Activated naive CD8-positive, alpha-beta T cell treated with anti-CD3 and anti-CD28 coated beads, Interleukin-2, amount 10 ng/mL, durations not matched to agents 7 days and 5 days (primary cell): ENCODE data around the gene SHISA8. TPM values are rescaled to one million over a fixed set of nuclear protein-coding genes. Genes with fewer than 3 reads are reported as not detected.
A peak's percentile ranks its signal among the peaks of the same experiment; 100 is the strongest.

Experiments
- ATAC-seq: fragments of 150-1000 bp; cut with Tn5 transposase; one replicate; pipeline ENCODE4 v1.10.0; 2021; ENCODE audit warnings: low read depth, moderate library complexity
- POLR2A ChIA-PET: fragments of 350-600 bp; sonication (Branson Sonifier 250); formaldehyde crosslinking; loops from one replicate; lab custom pipeline; 2021; ENCODE audit warnings: antibody characterized with exemption; lab: Charles Lee
- DNase-seq: peaks from one replicate; pipeline ENCODE4 v3.0.0; 2021
- H3K27ac Mint-ChIP-seq: one replicate; pipeline ENCODE4 v1.8.0; 2022; ENCODE audit warnings: mild to moderate bottlenecking, mixed read lengths
- H3K27me3 Mint-ChIP-seq: one replicate; pipeline ENCODE4 v1.8.0; 2022; ENCODE audit warnings: mild to moderate bottlenecking, moderate library complexity, mixed read lengths
- H3K36me3 Mint-ChIP-seq: one replicate; pipeline ENCODE4 v1.8.0; 2021; ENCODE audit warnings: mild to moderate bottlenecking, mixed read lengths
- H3K4me1 Mint-ChIP-seq: one replicate; pipeline ENCODE4 v1.8.0; 2021; ENCODE audit warnings: mixed read lengths
- H3K4me3 Mint-ChIP-seq: one replicate; pipeline ENCODE4 v1.8.0; 2022; ENCODE audit warnings: mild to moderate bottlenecking, moderate library complexity, mixed read lengths
- H3K9me3 Mint-ChIP-seq: one replicate; pipeline ENCODE4 v1.8.0; 2021; ENCODE audit warnings: mixed read lengths
- total RNA-seq, 2 experiments: library from RNA; stranded (reverse); gene quantifications; one replicate each; pipeline ENCODE4 v1.2.3, GENCODE V29; 2021

SHISA8 gene
- total RNA-seq, 2 experiments from 2014 or later: not detected

GRCh38 chr22:41943661-41944209 is 28.9 kb upstream of the SHISA8 start:
- Mint-ChIP-seq H3K36me3 (peaks cover 21% of the 10 kb centered on the region), H3K27ac (no peak overlapping the region), H3K9me3 (no peaks in the 10 kb centered on the region), H3K4me3 (peak overlapping the region; percentile 12), H3K27me3 (no peaks in the 10 kb centered on the region), H3K4me1 (peaks cover 55% of the 10 kb centered on the region)
- DNase-seq: no peak
- POLR2A ChIA-PET: interaction anchor here (0.7 kb wide), 1 partner anchor 508 kb away, joined by 5 read pairs; no protein-coding TSS in a partner anchor
- ATAC-seq: no peak

GRCh38 chr22:41940832-41941765 is 26.2 kb upstream of the SHISA8 start:
- POLR2A ChIA-PET: interaction anchor here (0.5 to 3.6 kb wide), 11 partner anchors 9 to 275 kb away, joined by 3 to 20 read pairs (median 6); partner anchors contain the start of genes CCDC134, MEI1, SNU13 and SREBF2
- peak; percentile 75 for ATAC-seq
- peaks cover 21% of the 10 kb centered on the region for H3K36me3 Mint-ChIP-seq
- no peaks in the 10 kb centered on the region for H3K9me3 Mint-ChIP-seq
- peak overlapping the region; percentile 91 for H3K27ac Mint-ChIP-seq
- peak; percentile 88 for DNase-seq
- H3K4me3 Mint-ChIP-seq: peak overlapping the region; percentile 18
- peaks cover 44% of the 10 kb centered on the region for H3K4me1 Mint-ChIP-seq
- H3K27me3 Mint-ChIP-seq: no peaks in the 10 kb centered on the region

GRCh38 chr22:41939981-41940831 is 25.3 kb upstream of the SHISA8 start:
- peak; percentile 70 for DNase-seq
- Mint-ChIP-seq H3K27ac (peak overlapping the region; percentile 91), H3K9me3 (no peaks in the 10 kb centered on the region), H3K4me3 (peak overlapping the region; percentile 65), H3K27me3 (no peaks in the 10 kb centered on the region), H3K4me1 (peaks cover 40% of the 10 kb centered on the region), H3K36me3 (peaks cover 16% of the 10 kb centered on the region)
- POLR2A ChIA-PET: interaction anchor here (0.5 to 3.6 kb wide), 12 partner anchors 9 to 274 kb away, joined by 3 to 20 read pairs (median 6); partner anchors contain the start of genes CCDC134, MEI1, SMDT1 and SNU13
- ATAC-seq: peak; percentile 63

- ATAC-seq (no peak), DNase-seq (no peak)
- H3K9me3 Mint-ChIP-seq: no peaks in the 10 kb centered on the region
- POLR2A ChIA-PET: interaction anchor here (1.0 to 1.3 kb wide), 2 partner anchors 10 to 190 kb away, joined by 3 to 4 read pairs; partner anchors contain the start of gene CENPM
- peaks cover 31% of the 10 kb centered on the region for H3K4me1 Mint-ChIP-seq
- no peaks in the 10 kb centered on the region for H3K27me3 Mint-ChIP-seq
- peaks cover 11% of the 10 kb centered on the region for H3K36me3 Mint-ChIP-seq
- no peak overlapping the region for H3K4me3 Mint-ChIP-seq
- no peak overlapping the region for H3K27ac Mint-ChIP-seq
These were observed 22.0 kb upstream of the SHISA8 start for GRCh38 chr22:41936894-41937169.

- H3K4me3 Mint-ChIP-seq: no peak overlapping the region
- H3K27ac Mint-ChIP-seq: no peak overlapping the region
- no peak for DNase-seq
- peaks cover 17% of the 10 kb centered on the region for H3K4me1 Mint-ChIP-seq
- POLR2A ChIA-PET: interaction anchor here (0.7 to 1.5 kb wide), 4 partner anchors 9 to 28 kb away, joined by 3 to 5 read pairs (median 4); partner anchors contain the start of genes CENPM and TNFRSF13C
- ATAC-seq: no peak
- peaks cover 5% of the 10 kb centered on the region for H3K36me3 Mint-ChIP-seq
- H3K9me3 Mint-ChIP-seq: no peaks in the 10 kb centered on the region
- H3K27me3 Mint-ChIP-seq: no peaks in the 10 kb centered on the region
These were observed 20.6 kb upstream of the SHISA8 start for GRCh38 chr22:41935509-41935908.

- H3K4me1 Mint-ChIP-seq: peaks cover 12% of the 10 kb centered on the region
- H3K9me3 Mint-ChIP-seq: no peaks in the 10 kb centered on the region
- DNase-seq (no peak), ATAC-seq (no peak)
- peaks cover 5% of the 10 kb centered on the region for H3K36me3 Mint-ChIP-seq
- H3K27ac Mint-ChIP-seq: no peak overlapping the region
- H3K27me3 Mint-ChIP-seq: no peaks in the 10 kb centered on the region
- POLR2A ChIA-PET: interaction anchor here (0.9 to 1.5 kb wide), 6 partner anchors 8 to 236 kb away, joined by 3 to 5 read pairs (median 4); partner anchors contain the start of genes CCDC134, CENPM, MEI1 and TNFRSF13C
- no peak overlapping the region for H3K4me3 Mint-ChIP-seq
These were observed 20.1 kb upstream of the SHISA8 start for GRCh38 chr22:41935015-41935351.

GRCh38 chr22:41934284-41935014 is 19.6 kb upstream of the SHISA8 start:
- H3K27me3 Mint-ChIP-seq: no peaks in the 10 kb centered on the region
- ATAC-seq: no peak
- H3K4me1 Mint-ChIP-seq: peaks cover 8% of the 10 kb centered on the region
- no peak overlapping the region for H3K27ac Mint-ChIP-seq
- no peak for DNase-seq
- peaks cover 4% of the 10 kb centered on the region for H3K36me3 Mint-ChIP-seq
- POLR2A ChIA-PET: interaction anchor here (0.9 to 1.5 kb wide), 5 partner anchors 8 to 235 kb away, joined by 3 to 5 read pairs (median 3); partner anchors contain the start of genes CCDC134, CENPM, MEI1 and TNFRSF13C
- no peak overlapping the region for H3K4me3 Mint-ChIP-seq
- no peaks in the 10 kb centered on the region for H3K9me3 Mint-ChIP-seq

GRCh38 chr22:41933411-41934177 is 18.7 kb upstream of the SHISA8 start:
- Mint-ChIP-seq H3K4me3 (no peak overlapping the region), H3K9me3 (no peaks in the 10 kb centered on the region), H3K4me1 (peaks cover 5% of the 10 kb centered on the region), H3K27ac (no peak overlapping the region), H3K27me3 (no peaks in the 10 kb centered on the region), H3K36me3 (peaks cover 2% of the 10 kb centered on the region)
- no peak for DNase-seq
- ATAC-seq: peak; percentile 23
- POLR2A ChIA-PET: interaction anchor here (1.0 to 1.5 kb wide), 3 partner anchors 25 to 235 kb away, joined by 3 to 4 read pairs (median 3); partner anchors contain the start of genes CCDC134 and MEI1

- Mint-ChIP-seq H3K9me3 (no peaks in the 10 kb centered on the region), H3K27me3 (peaks cover 4% of the 10 kb centered on the region), H3K4me1 (peaks cover 7% of the 10 kb centered on the region), H3K36me3 (peaks cover 2% of the 10 kb centered on the region), H3K27ac (no peak overlapping the region), H3K4me3 (no peak overlapping the region)
- POLR2A ChIA-PET: no interaction called here
- DNase-seq (no peak), ATAC-seq (no peak)
These were observed 17.5 kb upstream of the SHISA8 start for GRCh38 chr22:41932353-41932752.

- Mint-ChIP-seq H3K9me3 (no peaks in the 10 kb centered on the region), H3K4me3 (no peak overlapping the region), H3K36me3 (peaks cover 2% of the 10 kb centered on the region), H3K27me3 (peaks cover 9% of the 10 kb centered on the region), H3K27ac (no peak overlapping the region), H3K4me1 (peaks cover 7% of the 10 kb centered on the region)
- ATAC-seq (no peak), DNase-seq (no peak)
- POLR2A ChIA-PET: no interaction called here
These were observed 16.9 kb upstream of the SHISA8 start for GRCh38 chr22:41931701-41932269.

GRCh38 chr22:41929418-41929810 is 14.5 kb upstream of the SHISA8 start:
- H3K9me3 Mint-ChIP-seq: no peaks in the 10 kb centered on the region
- H3K27ac Mint-ChIP-seq: no peak overlapping the region
- no peak for ATAC-seq
- H3K36me3 Mint-ChIP-seq: no peaks in the 10 kb centered on the region
- no peak overlapping the region for H3K4me3 Mint-ChIP-seq
- peaks cover 20% of the 10 kb centered on the region for H3K27me3 Mint-ChIP-seq
- peaks cover 7% of the 10 kb centered on the region for H3K4me1 Mint-ChIP-seq
- DNase-seq: no peak
- POLR2A ChIA-PET: interaction anchor here (0.9 kb wide), 1 partner anchor 57 kb away, joined by 6 read pairs; no protein-coding TSS in a partner anchor
